Brain microvascular endothelial cell (primary cell): Measurements from ENCODE around the gene SPAG16.
A peak's percentile ranks its signal among the peaks of the same experiment; 100 is the strongest.

Experiments
- DNase-seq: peaks from one replicate; pipeline ENCODE4 v3.0.0-alpha.2; 2020
- H3K27ac ChIP-seq: fragments of 250-450 bp; sonication (Bioruptor Pico); 2 replicates; pipeline ENCODE4 v1.5.1; 2020; ENCODE audit warnings: mild to moderate bottlenecking, moderate library complexity
- H3K27me3 ChIP-seq: fragments of 250-450 bp; sonication (Bioruptor Pico); replicated peaks from 2 replicates; pipeline ENCODE4 v1.5.1; 2020; ENCODE audit warnings: mild to moderate bottlenecking
- H3K36me3 ChIP-seq: fragments of 250-450 bp; sonication (Bioruptor Pico); replicated peaks from 2 replicates; pipeline ENCODE4 v1.5.1; 2020; ENCODE audit warnings: mild to moderate bottlenecking
- H3K4me3 ChIP-seq: 2 replicates; pipeline ENCODE4 v1.5.1; 2011; ENCODE audit warnings: low read depth, mild to moderate bottlenecking, control low read depth, low read length, moderate library complexity
- in situ Hi-C: cut with HindIII; loops from 2 replicates; pipeline ENCODE4 v1.10.0; 2017; ENCODE audit warnings: low sequenced_read_pairs, low pct_ligation_motif_present
- TF ChIP-seq, protein P1 (sequence below): IDR thresholded peaks from 2 replicates; pipeline ENCODE4 v1.5.1; 2011; ENCODE audit warnings: low read depth, mild to moderate bottlenecking, moderate library complexity, low read length, control low read depth, inconsistent platforms; ENCODE audit errors: missing control alignments

The SPAG16 gene

DNA sequence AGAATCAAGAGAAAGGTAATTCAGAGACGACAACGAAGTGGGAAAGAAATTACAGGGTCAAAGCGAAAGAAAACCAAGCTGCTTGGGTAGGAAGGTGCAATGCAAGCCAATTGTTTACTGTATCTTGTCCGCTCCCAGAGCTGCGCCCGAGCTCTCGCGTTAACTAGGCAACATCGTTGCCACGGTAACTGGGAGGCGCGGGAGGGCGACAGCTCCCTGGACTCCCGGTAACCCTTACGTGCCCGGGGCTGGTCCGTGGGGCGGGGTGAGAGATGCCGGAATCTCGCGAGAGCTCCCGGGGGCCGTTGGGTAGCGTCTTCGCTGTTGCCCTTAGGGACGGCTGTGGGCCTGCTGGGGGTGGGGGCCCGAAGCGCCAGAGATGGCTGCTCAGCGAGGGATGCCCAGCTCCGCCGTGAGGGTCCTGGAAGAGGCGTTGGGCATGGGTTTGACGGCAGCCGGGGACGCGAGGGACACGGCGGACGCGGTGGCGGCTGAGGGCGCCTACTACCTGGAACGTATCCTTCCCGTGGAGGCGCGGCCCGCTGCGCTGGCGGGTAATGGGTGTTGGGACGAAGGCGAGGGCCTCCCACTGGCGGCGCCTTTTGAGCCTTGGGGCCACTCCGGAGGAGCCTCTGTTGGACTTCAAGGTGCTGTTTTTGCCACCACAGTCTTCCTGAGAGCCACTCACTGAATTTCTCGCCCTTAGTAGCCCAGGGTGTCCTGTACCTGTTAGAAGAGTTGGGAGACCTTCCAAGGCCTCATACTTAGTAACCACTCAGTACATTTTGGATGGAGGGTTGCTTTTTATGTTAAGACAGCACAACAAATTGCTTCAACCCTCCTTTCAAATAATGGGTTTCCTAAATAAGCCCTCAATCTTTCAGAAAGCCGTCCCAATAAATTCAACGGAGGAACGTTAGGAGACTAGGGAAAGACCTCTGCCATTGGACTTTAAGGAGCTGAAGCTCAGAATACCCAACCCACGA, at the start of gene SPAG16:
SPAG16 (plus strand) TSS at position 360 of the 986 bp plus-strand sequence.
- Histone ChIP-seq H3K27me3 (no peaks in the 10 kb centered on the region), H3K27ac (peak within 1 kb of the TSS; percentile 81), H3K36me3 (no peaks in the 10 kb centered on the region), H3K4me3 (peak within 1 kb of the TSS; percentile 93)
- TF ChIP-seq, protein P1, sequence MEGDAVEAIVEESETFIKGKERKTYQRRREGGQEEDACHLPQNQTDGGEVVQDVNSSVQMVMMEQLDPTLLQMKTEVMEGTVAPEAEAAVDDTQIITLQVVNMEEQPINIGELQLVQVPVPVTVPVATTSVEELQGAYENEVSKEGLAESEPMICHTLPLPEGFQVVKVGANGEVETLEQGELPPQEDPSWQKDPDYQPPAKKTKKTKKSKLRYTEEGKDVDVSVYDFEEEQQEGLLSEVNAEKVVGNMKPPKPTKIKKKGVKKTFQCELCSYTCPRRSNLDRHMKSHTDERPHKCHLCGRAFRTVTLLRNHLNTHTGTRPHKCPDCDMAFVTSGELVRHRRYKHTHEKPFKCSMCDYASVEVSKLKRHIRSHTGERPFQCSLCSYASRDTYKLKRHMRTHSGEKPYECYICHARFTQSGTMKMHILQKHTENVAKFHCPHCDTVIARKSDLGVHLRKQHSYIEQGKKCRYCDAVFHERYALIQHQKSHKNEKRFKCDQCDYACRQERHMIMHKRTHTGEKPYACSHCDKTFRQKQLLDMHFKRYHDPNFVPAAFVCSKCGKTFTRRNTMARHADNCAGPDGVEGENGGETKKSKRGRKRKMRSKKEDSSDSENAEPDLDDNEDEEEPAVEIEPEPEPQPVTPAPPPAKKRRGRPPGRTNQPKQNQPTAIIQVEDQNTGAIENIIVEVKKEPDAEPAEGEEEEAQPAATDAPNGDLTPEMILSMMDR, result no peak
- peak; percentile 98 for DNase-seq
- in situ Hi-C loops, result no loop called here

DNA sequence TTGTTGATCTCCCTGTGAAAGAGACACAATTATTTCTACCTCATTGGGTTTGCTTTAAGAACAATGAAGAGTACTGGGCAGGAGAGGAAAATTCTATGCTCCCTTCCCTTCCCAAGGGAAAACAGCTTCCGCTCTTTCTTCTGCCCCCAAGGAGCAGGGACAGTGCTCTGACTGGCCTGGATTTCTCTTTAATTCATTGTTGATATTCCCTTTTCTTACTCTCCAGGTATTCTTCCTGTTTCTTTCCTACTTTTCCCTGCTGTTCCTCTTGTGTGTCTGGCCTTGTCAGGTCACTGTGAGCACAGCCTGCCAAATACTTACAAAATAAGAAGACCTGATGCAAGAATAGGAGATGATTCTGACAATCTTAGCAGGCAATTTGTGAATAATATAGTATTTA, 49.6 kb upstream of the SPAG16 start:
- Histone ChIP-seq H3K4me3 (no peak overlapping the region), H3K27ac (peak overlapping the region; percentile 30), H3K36me3 (no peaks in the 10 kb centered on the region), H3K27me3 (no peaks in the 10 kb centered on the region)
- TF ChIP-seq, protein P1, result no peak
- DNase-seq, result no peak
- in situ Hi-C loops, result no loop called here

DNA sequence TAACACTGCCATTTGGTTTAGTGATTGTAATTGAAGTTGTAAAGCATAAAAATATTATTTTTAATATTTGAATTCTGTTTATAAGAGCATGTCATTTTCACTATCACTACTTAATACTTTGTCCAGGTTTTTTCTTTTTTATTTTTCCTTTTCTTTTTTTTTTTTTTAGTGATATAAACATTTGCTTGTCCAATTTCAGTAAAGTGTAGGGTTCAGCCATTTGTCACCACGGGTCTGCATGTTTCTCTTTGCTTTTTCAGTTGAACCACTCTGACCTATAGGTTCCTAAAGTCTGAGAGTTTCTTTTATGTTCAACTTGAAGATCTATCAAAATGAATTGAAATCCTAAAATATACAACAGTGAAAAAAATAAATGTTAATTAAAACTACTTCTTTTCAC, 48.5 kb upstream of the SPAG16 start:
- Histone ChIP-seq H3K36me3 (no peaks in the 10 kb centered on the region), H3K27ac (no peak overlapping the region), H3K27me3 (no peaks in the 10 kb centered on the region), H3K4me3 (no peak overlapping the region)
- DNase-seq, result no peak
- in situ Hi-C loops, result no loop called here
- TF ChIP-seq, protein P1, result no peak

DNA sequence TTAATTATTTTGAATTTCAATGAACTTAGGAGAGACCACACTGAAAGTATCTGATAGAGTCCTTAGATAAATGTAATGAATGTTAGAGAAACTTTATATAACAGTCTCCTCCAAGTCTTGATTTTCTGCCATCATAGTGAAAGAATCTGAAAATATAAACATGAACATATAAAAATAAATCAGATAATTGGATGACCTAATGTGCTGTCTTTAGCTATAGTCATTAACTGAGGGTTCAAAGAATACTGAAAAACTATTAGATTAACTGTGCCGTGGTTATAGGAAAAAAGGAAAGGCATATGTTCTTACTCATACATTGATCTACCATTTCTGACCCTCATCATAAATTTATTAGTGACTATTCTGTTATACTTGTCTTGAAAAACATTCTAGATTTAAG, 47.0 kb upstream of the SPAG16 start:
- TF ChIP-seq, protein P1, result no peak
- H3K27ac ChIP-seq, result peak overlapping the region; percentile 87
- no peak for DNase-seq
- H3K4me3 ChIP-seq, result no peak overlapping the region
- H3K36me3 ChIP-seq, result no peaks in the 10 kb centered on the region
- in situ Hi-C loops, result no loop called here
- no peaks in the 10 kb centered on the region for H3K27me3 ChIP-seq

DNA sequence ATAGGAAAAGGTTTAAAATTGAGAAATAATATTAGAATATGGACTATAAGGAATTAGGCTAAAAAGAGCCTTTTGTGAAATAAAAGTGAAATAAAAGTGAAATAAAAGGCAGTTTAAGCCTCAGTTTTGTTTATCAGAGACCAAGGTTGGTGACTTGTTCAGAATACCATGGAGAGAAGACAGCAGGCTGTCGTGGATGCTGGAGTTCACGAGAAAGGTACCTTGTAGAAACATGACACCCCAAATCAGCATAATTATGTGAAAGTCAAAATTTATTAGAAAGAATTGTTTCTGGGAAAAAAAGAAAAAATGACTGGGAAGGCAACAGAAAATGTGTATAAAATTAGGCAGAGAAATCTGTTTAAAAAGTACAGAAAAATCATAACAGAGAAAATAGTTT, 46.5 kb upstream of the SPAG16 start:
- no peaks in the 10 kb centered on the region for H3K27me3 ChIP-seq
- in situ Hi-C loops, result no loop called here
- no peak for DNase-seq
- H3K4me3 ChIP-seq, result no peak overlapping the region
- TF ChIP-seq, protein P1, result no peak
- no peaks in the 10 kb centered on the region for H3K36me3 ChIP-seq
- H3K27ac ChIP-seq, result peak overlapping the region; percentile 87
